Mucosa of stomach (tissue), 1 donor: ENCODE measurements around the gene PCNX1.
A peak's percentile ranks its signal among the peaks of the same experiment; 100 is the strongest.

Experiments
- H3K27me3 ChIP-seq: one replicate; pipeline ENCODE4 v1.7.0; 2013; ENCODE audit warnings: mild to moderate bottlenecking, low read length; ENCODE audit not compliant: control insufficient read depth, insufficient read depth
- H3K36me3 ChIP-seq: one replicate; pipeline ENCODE4 v1.7.0; 2013; ENCODE audit warnings: low read length; ENCODE audit not compliant: control insufficient read depth, insufficient read depth
- H3K4me1 ChIP-seq: one replicate; pipeline ENCODE4 v1.7.0; 2013; ENCODE audit warnings: mild to moderate bottlenecking, low read length; ENCODE audit not compliant: control insufficient read depth, insufficient read depth
- H3K4me3 ChIP-seq: one replicate; pipeline ENCODE4 v1.7.0; 2013; ENCODE audit warnings: low read length
- H3K9ac ChIP-seq: one replicate; pipeline ENCODE4 v1.7.0; 2013; ENCODE audit warnings: mild to moderate bottlenecking, low read length, moderate library complexity
- H3K9me3 ChIP-seq: one replicate; pipeline ENCODE4 v1.7.0; 2013; ENCODE audit warnings: mild to moderate bottlenecking, low read length, moderate library complexity; ENCODE audit not compliant: control insufficient read depth
- donor health status: Pancreatic carcinoma.

PCNX1 gene

GRCh38 chr14:70893062-70893845 is 14.0 kb upstream of the PCNX1 start:
- Histone ChIP-seq H3K4me3 (no peak overlapping the region), H3K9me3 (no peaks in the 10 kb centered on the region), H3K4me1 (no peaks in the 10 kb centered on the region), H3K9ac (no peak overlapping the region), H3K36me3 (no peaks in the 10 kb centered on the region), H3K27me3 (no peaks in the 10 kb centered on the region)

GRCh38 chr14:70893858-70894291 is 13.4 kb upstream of the PCNX1 start:
- H3K4me1 ChIP-seq: no peaks in the 10 kb centered on the region
- H3K9me3 ChIP-seq: no peaks in the 10 kb centered on the region
- H3K36me3 ChIP-seq: no peaks in the 10 kb centered on the region
- H3K4me3 ChIP-seq: no peak overlapping the region
- H3K27me3 ChIP-seq: no peaks in the 10 kb centered on the region
- H3K9ac ChIP-seq: no peak overlapping the region

- Histone ChIP-seq H3K9me3 (no peaks in the 10 kb centered on the region), H3K27me3 (no peaks in the 10 kb centered on the region), H3K4me3 (no peak overlapping the region), H3K4me1 (no peaks in the 10 kb centered on the region), H3K9ac (no peak overlapping the region), H3K36me3 (no peaks in the 10 kb centered on the region)
These were observed 12.4 kb upstream of the PCNX1 start for GRCh38 chr14:70894868-70895267.

GRCh38 chr14:70896317-70896716 is 10.9 kb upstream of the PCNX1 start:
- Histone ChIP-seq H3K36me3 (no peaks in the 10 kb centered on the region), H3K9me3 (no peaks in the 10 kb centered on the region), H3K4me1 (no peaks in the 10 kb centered on the region), H3K27me3 (no peaks in the 10 kb centered on the region), H3K4me3 (no peak overlapping the region), H3K9ac (no peak overlapping the region)

- H3K4me3 ChIP-seq: no peak overlapping the region
- H3K27me3 ChIP-seq: no peaks in the 10 kb centered on the region
These were observed 10.3 kb upstream of the PCNX1 start for GRCh38 chr14:70896981-70897380.

GRCh38 chr14:70897464-70897863 is 9.8 kb upstream of the PCNX1 start:
- no peak overlapping the region for H3K9ac ChIP-seq
- no peak overlapping the region for H3K4me3 ChIP-seq
- no peaks in the 10 kb centered on the region for H3K4me1 ChIP-seq
- no peaks in the 10 kb centered on the region for H3K27me3 ChIP-seq
- H3K36me3 ChIP-seq: no peaks in the 10 kb centered on the region
- no peaks in the 10 kb centered on the region for H3K9me3 ChIP-seq

More at GRCh38 chr14:70896981-70897380, 10.3 kb upstream of the PCNX1 start:
- Histone ChIP-seq H3K9ac (no peak overlapping the region), H3K9me3 (no peaks in the 10 kb centered on the region), H3K36me3 (no peaks in the 10 kb centered on the region), H3K4me1 (no peaks in the 10 kb centered on the region)

GRCh38 chr14:70898111-70898745 is 9.0 kb upstream of the PCNX1 start:
- Histone ChIP-seq H3K9me3 (no peaks in the 10 kb centered on the region), H3K9ac (no peak overlapping the region), H3K4me3 (no peak overlapping the region), H3K4me1 (no peaks in the 10 kb centered on the region), H3K36me3 (no peaks in the 10 kb centered on the region), H3K27me3 (no peaks in the 10 kb centered on the region)

GRCh38 chr14:70901269-70901668 is 6.0 kb upstream of the PCNX1 start:
- H3K36me3 ChIP-seq: no peaks in the 10 kb centered on the region
- H3K9ac ChIP-seq: no peak overlapping the region
- H3K4me1 ChIP-seq: no peaks in the 10 kb centered on the region
- H3K4me3 ChIP-seq: no peak overlapping the region
- no peaks in the 10 kb centered on the region for H3K9me3 ChIP-seq
- no peaks in the 10 kb centered on the region for H3K27me3 ChIP-seq

- peaks cover 7% of the 10 kb centered on the region for H3K4me1 ChIP-seq
- no peak overlapping the region for H3K9ac ChIP-seq
- H3K27me3 ChIP-seq: no peaks in the 10 kb centered on the region
- no peaks in the 10 kb centered on the region for H3K9me3 ChIP-seq
- H3K36me3 ChIP-seq: no peaks in the 10 kb centered on the region
- no peak overlapping the region for H3K4me3 ChIP-seq
These were observed 5.1 kb upstream of the PCNX1 start for GRCh38 chr14:70902184-70902583.

- Histone ChIP-seq H3K27me3 (no peaks in the 10 kb centered on the region), H3K4me3 (no peak overlapping the region), H3K9ac (no peak overlapping the region), H3K4me1 (peaks cover 14% of the 10 kb centered on the region), H3K36me3 (no peaks in the 10 kb centered on the region), H3K9me3 (no peaks in the 10 kb centered on the region)
These were observed 2.9 kb upstream of the PCNX1 start for GRCh38 chr14:70904373-70904772.

- H3K27me3 ChIP-seq: no peaks in the 10 kb centered on the region
- no peak overlapping the region for H3K9ac ChIP-seq
- no peaks in the 10 kb centered on the region for H3K36me3 ChIP-seq
- no peaks in the 10 kb centered on the region for H3K9me3 ChIP-seq
- H3K4me3 ChIP-seq: no peak overlapping the region
- H3K4me1 ChIP-seq: peaks cover 14% of the 10 kb centered on the region
These were observed 2.0 kb upstream of the PCNX1 start for GRCh38 chr14:70905301-70905700.

GRCh38 chr14:70906793-70907175 is 475 bp upstream of the PCNX1 start:
- Histone ChIP-seq H3K9ac (peak overlapping the region; percentile 95), H3K4me3 (peak overlapping the region; percentile 39), H3K27me3 (no peaks in the 10 kb centered on the region), H3K36me3 (no peaks in the 10 kb centered on the region), H3K9me3 (no peaks in the 10 kb centered on the region), H3K4me1 (peaks cover 14% of the 10 kb centered on the region)
